Measurements from ENCODE around the gene PLEKHA3.
A peak's percentile ranks its signal among the peaks of the same experiment; 100 is the strongest.

Gene PLEKHA3

GRCh38 chr2:178531168-178531567 is 50.9 kb downstream of the PLEKHA3 start:
- ChIA-PET POLR2A (no interaction called here), CTCF (interaction anchor here (0.7 to 1.3 kb wide), 2 partner anchors 35 to 116 kb away, joined by 3 read pairs; no protein-coding TSS in a partner anchor)
- no peak for DNase-seq (ENCODE audit: extremely low spot score)
- no peak for TF ChIP-seq CTCF (IDR thresholded peaks at IDR 0.05; ENCODE audit: control extremely low read depth, extremely low read depth, low read depth, missing control alignments)

- ChIA-PET CTCF (interaction anchor here (1.0 to 1.8 kb wide), 2 partner anchors 12 to 14 kb away, joined by 4 read pairs; no protein-coding TSS in a partner anchor), POLR2A (no interaction called here)
- TF ChIP-seq CTCF (IDR thresholded peaks at IDR 0.05; ENCODE audit: control extremely low read depth, extremely low read depth, low read depth, missing control alignments) = no peak
These were observed 55.8 kb downstream of the PLEKHA3 start for GRCh38 chr2:178536037-178536436.

DNA sequence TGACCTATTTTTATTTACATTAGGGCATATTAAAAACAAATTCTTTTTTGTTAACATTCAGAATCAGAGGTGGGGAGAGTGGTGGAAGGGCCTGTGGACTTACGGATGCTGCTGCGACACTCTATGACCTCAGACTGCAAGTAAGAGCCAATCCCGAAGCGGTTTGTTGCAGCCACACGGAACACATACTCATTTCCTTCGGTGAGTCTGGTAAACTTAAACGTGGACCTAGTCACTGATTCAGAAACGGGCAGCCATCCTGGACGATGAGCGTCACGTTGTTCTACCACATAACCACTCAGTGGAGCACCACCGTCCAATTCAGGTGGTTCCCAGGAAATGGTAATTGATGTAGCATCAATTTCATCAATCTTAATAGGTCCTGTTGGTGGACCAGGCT is 61.9 kb downstream of the PLEKHA3 start:
- no peak for TF ChIP-seq CTCF (IDR thresholded peaks at IDR 0.05; ENCODE audit: control extremely low read depth, extremely low read depth, low read depth, missing control alignments)
- CTCF ChIA-PET = interaction anchor here (0.7 to 1.5 kb wide), 3 partner anchors 10 to 127 kb away, joined by 3 read pairs; no protein-coding TSS in a partner anchor
- no peak for DNase-seq (ENCODE audit: extremely low spot score)

More at GRCh38 chr2:178536037-178536436, 55.8 kb downstream of the PLEKHA3 start:
- no peak for DNase-seq (ENCODE audit: extremely low spot score)

GRCh38 chr2:178542569-178542968 is 62.3 kb downstream of the PLEKHA3 start:
- DNase-seq (ENCODE audit: extremely low spot score) = no peak
- ChIA-PET CTCF (interaction anchor here (0.9 to 1.5 kb wide), 3 partner anchors 10 to 128 kb away, joined by 3 read pairs; no protein-coding TSS in a partner anchor), POLR2A (no interaction called here)
- no peak for TF ChIP-seq CTCF (IDR thresholded peaks at IDR 0.05; ENCODE audit: control extremely low read depth, extremely low read depth, low read depth, missing control alignments)

More for the DNA sequence above, 61.9 kb downstream of the PLEKHA3 start:
- POLR2A ChIA-PET = no interaction called here

- no peak for TF ChIP-seq CTCF (IDR thresholded peaks at IDR 0.05; ENCODE audit: control extremely low read depth, extremely low read depth, low read depth, missing control alignments)
- POLR2A ChIA-PET = interaction anchor here (0.5 kb wide), 1 partner anchor 35 kb away, joined by 6 read pairs; no protein-coding TSS in a partner anchor
- CTCF ChIA-PET = interaction anchor here (0.6 kb wide), 1 partner anchor 28 kb away, joined by 3 read pairs; no protein-coding TSS in a partner anchor
These were observed 70.1 kb downstream of the PLEKHA3 start for GRCh38 chr2:178550352-178550751.

GRCh38 chr2:178553047-178553446 is 72.8 kb downstream of the PLEKHA3 start:
- ChIA-PET POLR2A (no interaction called here), CTCF (no interaction called here)
- no peak for TF ChIP-seq CTCF (IDR thresholded peaks at IDR 0.05; ENCODE audit: control extremely low read depth, extremely low read depth, low read depth, missing control alignments)
- DNase-seq (ENCODE audit: extremely low spot score) = no peak

More at GRCh38 chr2:178550352-178550751, 70.1 kb downstream of the PLEKHA3 start:
- peak; percentile 16 for DNase-seq (ENCODE audit: extremely low spot score)
